Activated CD4-positive, alpha-beta T cell treated with anti-CD3 and anti-CD28 coated beads, Interleukin-2, amount 10 ng/mL, durations not matched to agents 7 days and 5 days (primary cell): ENCODE results near the gene CHRM5. TPM values are rescaled to one million over a fixed set of nuclear protein-coding genes. Genes with fewer than 3 reads are reported as not detected.
"Not testable (repeated sequence)": the region's sequence is repeated elsewhere in the genome, so short reads cannot be mapped to it uniquely, and the experiment has no call there.

Experiments used
- CTCF ChIA-PET: fragments of 350-600 bp; sonication (Branson Sonifier 250); formaldehyde crosslinking; loops from one replicate; lab custom pipeline; 2021; ENCODE audit warnings: antibody characterized with exemption; lab: Charles Lee
- POLR2A ChIA-PET: fragments of 350-600 bp; sonication (Branson Sonifier 250); formaldehyde crosslinking; loops from one replicate; lab custom pipeline; 2021; ENCODE audit warnings: antibody characterized with exemption; lab: Charles Lee
- DNase-seq: peaks from one replicate; pipeline ENCODE4 v3.0.0-alpha.2; 2020
- H3K27ac Mint-ChIP-seq: one replicate; pipeline ENCODE4 v1.8.0; 2021; ENCODE audit warnings: mild to moderate bottlenecking, moderate library complexity, mixed read lengths
- H3K27me3 Mint-ChIP-seq: one replicate; pipeline ENCODE4 v1.8.0; 2021; ENCODE audit warnings: mixed read lengths
- H3K36me3 Mint-ChIP-seq: one replicate; pipeline ENCODE4 v1.8.0; 2021; ENCODE audit warnings: low read depth, mixed read lengths
- H3K4me1 Mint-ChIP-seq: one replicate; pipeline ENCODE4 v1.8.0; 2021; ENCODE audit warnings: mixed read lengths
- H3K4me3 Mint-ChIP-seq: one replicate; pipeline ENCODE4 v1.8.0; 2021; ENCODE audit warnings: mild to moderate bottlenecking, moderate library complexity, mixed read lengths
- H3K9me3 Mint-ChIP-seq: one replicate; pipeline ENCODE4 v1.8.0; 2021; ENCODE audit warnings: mixed read lengths
- total RNA-seq, 2 experiments: library from RNA; stranded (reverse); gene quantifications; one replicate each; pipeline ENCODE4 v1.2.3, GENCODE V29; 2021

CHRM5 gene
- total RNA-seq, 2 experiments from 2014 or later, result not detected

DNA sequence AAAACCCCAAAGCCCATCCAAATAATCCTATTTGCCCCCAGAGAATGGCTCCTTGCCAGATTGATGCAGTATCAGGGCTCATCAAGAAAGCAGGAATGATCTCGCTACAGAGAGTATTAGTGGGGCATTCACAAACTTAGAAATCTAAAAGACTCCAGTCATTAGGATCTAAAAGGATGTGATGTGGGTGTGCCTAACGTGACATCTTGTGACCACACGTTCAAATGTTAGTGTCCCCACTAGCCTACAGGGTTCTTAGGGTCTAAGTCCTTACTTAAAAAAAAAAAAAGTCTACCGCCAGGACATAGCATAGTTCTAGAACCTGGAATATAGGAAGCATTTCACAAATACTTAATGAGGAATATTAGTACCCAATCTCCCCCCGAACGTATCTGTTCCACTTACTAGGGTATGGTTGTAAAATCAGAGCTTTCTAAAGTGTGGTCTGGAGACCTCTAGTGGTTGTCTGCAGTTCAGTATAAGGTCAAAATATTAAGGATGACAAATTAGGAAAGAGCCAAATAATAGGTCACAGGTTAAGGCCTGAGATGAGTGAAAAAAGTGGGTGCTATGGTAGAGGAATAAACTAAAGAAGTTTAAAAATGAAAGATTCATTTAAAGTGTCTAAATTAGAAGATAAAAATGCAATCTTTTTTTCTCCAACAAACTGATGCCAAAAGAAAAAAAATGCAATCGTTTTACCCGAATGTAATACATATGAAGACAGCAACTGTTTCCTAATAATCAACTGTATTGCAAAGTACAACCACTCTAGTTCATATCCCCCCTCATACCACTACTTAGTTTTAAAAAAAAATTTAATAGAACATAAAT is 4.2 kb upstream of the CHRM5 start:
- Mint-ChIP-seq H3K36me3 (no peaks in the 10 kb centered on the region), H3K4me3 (no peak overlapping the region), H3K9me3 (no peaks in the 10 kb centered on the region), H3K27me3 (no peaks in the 10 kb centered on the region), H3K4me1 (no peaks in the 10 kb centered on the region), H3K27ac (no peak overlapping the region)
- ChIA-PET CTCF (interaction anchor here (0.6 to 0.8 kb wide), 2 partner anchors 9 to 480 kb away, joined by 3 to 4 read pairs; no protein-coding TSS in a partner anchor), POLR2A (no interaction called here)
- peak; percentile 6 for DNase-seq

DNA sequence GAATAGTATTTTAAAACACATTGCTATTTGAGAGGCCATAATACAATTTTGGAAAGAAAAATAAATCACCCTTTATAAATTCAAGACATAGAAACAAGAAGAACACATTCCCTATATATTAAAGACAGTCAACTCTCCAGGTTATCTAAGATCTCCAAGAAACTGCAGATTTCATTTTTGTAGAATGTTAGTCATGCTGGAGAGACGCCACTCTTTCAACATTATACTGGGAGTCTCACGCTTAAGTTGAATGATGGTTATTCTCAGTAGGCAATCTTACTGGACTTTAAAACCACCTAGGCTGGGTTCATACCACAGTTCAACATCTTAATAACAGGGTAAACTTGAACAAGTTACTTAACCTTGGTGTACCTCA is 3.6 kb upstream of the CHRM5 start:
- Mint-ChIP-seq H3K36me3 (no peaks in the 10 kb centered on the region), H3K27ac (no peak overlapping the region), H3K27me3 (no peaks in the 10 kb centered on the region), H3K4me1 (no peaks in the 10 kb centered on the region), H3K4me3 (no peak overlapping the region), H3K9me3 (no peaks in the 10 kb centered on the region)
- ChIA-PET POLR2A (no interaction called here), CTCF (interaction anchor here (0.6 kb wide), 1 partner anchor 479 kb away, joined by 3 read pairs; no protein-coding TSS in a partner anchor)
- DNase-seq, result no peak

DNA sequence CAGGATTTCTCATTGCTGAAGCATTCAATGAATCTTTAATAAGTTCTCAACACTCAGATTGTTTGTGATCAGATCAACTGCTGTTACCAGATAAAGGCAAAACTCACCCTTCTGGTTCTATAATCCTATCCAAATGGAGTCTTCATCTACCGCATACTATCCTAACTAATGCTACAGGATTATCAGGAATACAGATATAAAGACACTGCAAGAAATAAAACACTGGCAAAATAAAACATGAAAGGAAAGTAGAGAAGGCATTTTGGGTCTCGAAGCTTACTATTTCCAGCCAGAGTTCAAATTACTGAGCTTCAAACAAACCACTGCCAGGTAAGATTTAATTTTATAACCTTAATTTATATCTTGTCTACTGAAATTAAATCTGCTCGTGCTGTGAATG is 524 bp downstream of the CHRM5 start:
- H3K9me3 Mint-ChIP-seq, result no peaks in the 10 kb centered on the region
- ChIA-PET POLR2A (no interaction called here), CTCF (no interaction called here)
- no peak for DNase-seq
- no peak overlapping the region for H3K4me3 Mint-ChIP-seq
- no peak overlapping the region for H3K27ac Mint-ChIP-seq
- H3K36me3 Mint-ChIP-seq, result no peaks in the 10 kb centered on the region
- no peaks in the 10 kb centered on the region for H3K27me3 Mint-ChIP-seq
- H3K4me1 Mint-ChIP-seq, result no peaks in the 10 kb centered on the region

DNA sequence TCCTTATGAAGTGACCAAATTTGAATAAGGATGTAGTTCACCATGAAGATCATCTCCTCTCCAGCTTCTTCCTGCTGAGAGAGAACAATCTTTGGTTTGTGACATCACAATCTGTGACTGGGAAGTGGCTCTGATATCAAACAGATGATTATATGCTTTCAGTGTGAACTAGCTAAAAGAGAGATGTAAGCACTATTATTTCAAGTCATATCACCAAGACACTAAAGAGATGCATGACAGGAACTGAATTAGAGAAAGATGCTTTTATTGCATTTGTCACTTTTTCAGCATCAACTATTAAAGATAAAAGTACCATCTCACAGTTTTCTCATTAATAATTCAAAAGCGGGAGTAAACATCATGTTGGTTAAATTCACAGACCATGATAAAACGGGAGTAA is 3.5 kb downstream of the CHRM5 start:
- no peaks in the 10 kb centered on the region for H3K9me3 Mint-ChIP-seq

DNA sequence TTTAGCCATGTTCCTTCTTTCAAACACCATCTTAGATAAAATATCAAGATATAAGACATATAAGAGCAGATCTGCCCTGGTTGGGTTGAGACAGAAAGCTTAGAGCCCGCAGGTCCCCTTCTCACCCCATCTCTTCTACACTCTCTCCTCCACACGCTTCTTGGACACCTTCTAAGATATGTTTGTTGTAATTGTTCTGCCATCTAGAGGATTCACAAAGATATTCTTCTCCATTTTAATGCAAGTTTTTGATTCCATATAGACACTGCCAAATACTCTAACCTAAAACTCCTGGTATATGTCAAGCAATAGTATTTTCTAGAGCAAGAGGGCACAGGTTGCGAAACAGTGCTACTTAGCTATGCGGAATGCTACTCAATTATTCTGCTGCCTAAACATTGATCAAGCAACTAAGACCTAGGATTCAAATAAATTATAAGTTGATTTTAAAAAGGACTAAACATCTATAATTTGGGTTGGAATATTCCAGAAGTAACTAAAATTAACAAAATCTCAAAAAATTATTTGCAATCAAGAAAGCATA is 6.8 kb downstream of the CHRM5 start:
- no peaks in the 10 kb centered on the region for H3K4me1 Mint-ChIP-seq
- no peaks in the 10 kb centered on the region for H3K9me3 Mint-ChIP-seq
- no peak for DNase-seq
- H3K27me3 Mint-ChIP-seq, result no peaks in the 10 kb centered on the region
- no peak overlapping the region for H3K4me3 Mint-ChIP-seq
- no peaks in the 10 kb centered on the region for H3K36me3 Mint-ChIP-seq
- ChIA-PET CTCF (no interaction called here), POLR2A (no interaction called here)
- H3K27ac Mint-ChIP-seq, result no peak overlapping the region

More for the DNA sequence above, 3.5 kb downstream of the CHRM5 start:
- CTCF ChIA-PET, result no interaction called here
- no peaks in the 10 kb centered on the region for H3K27me3 Mint-ChIP-seq
- H3K4me3 Mint-ChIP-seq, result no peak overlapping the region
- POLR2A ChIA-PET, result no interaction called here
- no peak for DNase-seq
- H3K36me3 Mint-ChIP-seq, result no peaks in the 10 kb centered on the region
- no peaks in the 10 kb centered on the region for H3K4me1 Mint-ChIP-seq
- no peak overlapping the region for H3K27ac Mint-ChIP-seq

DNA sequence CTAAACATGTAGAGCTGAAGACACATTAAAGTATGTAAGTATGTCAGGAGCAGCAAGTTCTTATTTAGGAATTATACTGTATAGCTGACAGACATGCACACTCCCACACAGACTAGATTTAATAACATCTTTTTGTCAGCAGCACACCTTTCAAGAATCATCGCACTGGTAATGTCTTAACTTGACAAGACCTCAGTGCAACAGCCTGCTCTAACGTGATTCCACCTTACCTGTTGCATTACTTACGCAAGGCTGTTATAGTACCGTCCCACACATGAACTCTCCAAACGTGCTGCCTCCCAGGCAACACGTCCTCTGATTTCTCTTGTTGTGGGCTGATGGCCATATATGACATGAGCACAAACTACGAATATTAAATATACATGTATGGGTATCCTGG is 11.9 kb downstream of the CHRM5 start:
- ChIA-PET POLR2A (interaction anchor here (0.6 kb wide), 1 partner anchor 245 kb away, joined by 3 read pairs; no protein-coding TSS in a partner anchor), CTCF (no interaction called here)
- H3K27me3 Mint-ChIP-seq, result no peaks in the 10 kb centered on the region
- no peaks in the 10 kb centered on the region for H3K36me3 Mint-ChIP-seq
- H3K4me1 Mint-ChIP-seq, result no peaks in the 10 kb centered on the region
- DNase-seq, result no peak
- no peak overlapping the region for H3K27ac Mint-ChIP-seq
- H3K9me3 Mint-ChIP-seq, result no peaks in the 10 kb centered on the region
- no peak overlapping the region for H3K4me3 Mint-ChIP-seq

DNA sequence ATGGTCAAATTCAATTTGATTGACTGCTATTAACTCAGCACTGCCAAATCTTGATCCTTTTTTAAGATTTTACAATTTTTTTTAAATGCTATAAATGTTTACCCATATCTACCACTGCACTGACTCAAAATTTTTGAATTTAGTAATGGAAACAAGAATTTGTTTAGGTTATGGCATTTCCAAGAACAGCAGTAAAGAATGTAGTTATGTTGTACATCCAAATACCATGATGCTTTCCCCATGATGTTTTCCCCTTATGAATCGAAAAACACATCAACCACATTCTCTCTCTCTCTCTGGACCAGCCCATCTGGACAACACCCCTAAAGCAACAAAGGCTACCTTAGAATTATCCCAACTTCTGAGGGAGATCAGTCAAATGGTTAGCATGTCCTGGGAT is 14.2 kb downstream of the CHRM5 start:
- DNase-seq, result no peak
- Mint-ChIP-seq H3K36me3 (no peaks in the 10 kb centered on the region), H3K4me1 (no peaks in the 10 kb centered on the region), H3K27ac (no peak overlapping the region), H3K9me3 (no peaks in the 10 kb centered on the region), H3K27me3 (no peaks in the 10 kb centered on the region), H3K4me3 (no peak overlapping the region)
- ChIA-PET POLR2A (no interaction called here), CTCF (no interaction called here)

DNA sequence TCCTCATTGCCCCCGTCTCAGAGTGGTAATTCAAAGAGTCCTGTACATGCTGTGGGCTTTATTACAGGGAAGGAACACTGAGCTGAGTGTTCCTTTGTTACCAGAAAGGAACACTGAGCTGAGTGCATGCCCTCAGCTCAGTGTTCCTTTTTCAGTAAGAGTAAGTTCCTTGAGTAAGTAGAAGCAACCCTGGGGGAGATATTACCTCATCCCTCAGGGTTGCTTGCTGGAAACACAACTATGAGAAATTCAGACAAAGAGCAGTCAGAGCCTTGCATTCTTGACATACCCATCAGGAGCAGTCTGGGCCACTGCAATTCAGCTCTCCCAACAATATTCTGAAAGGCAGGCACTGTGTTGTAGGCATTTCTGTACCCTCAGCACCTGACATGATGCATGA is 17.0 kb downstream of the CHRM5 start:
- Mint-ChIP-seq H3K4me3 (no peak overlapping the region), H3K27ac (no peak overlapping the region), H3K4me1 (no peaks in the 10 kb centered on the region), H3K27me3 (no peaks in the 10 kb centered on the region), H3K9me3 (no peaks in the 10 kb centered on the region), H3K36me3 (no peaks in the 10 kb centered on the region)
- ChIA-PET POLR2A (no interaction called here), CTCF (no interaction called here)
- no peak for DNase-seq

DNA sequence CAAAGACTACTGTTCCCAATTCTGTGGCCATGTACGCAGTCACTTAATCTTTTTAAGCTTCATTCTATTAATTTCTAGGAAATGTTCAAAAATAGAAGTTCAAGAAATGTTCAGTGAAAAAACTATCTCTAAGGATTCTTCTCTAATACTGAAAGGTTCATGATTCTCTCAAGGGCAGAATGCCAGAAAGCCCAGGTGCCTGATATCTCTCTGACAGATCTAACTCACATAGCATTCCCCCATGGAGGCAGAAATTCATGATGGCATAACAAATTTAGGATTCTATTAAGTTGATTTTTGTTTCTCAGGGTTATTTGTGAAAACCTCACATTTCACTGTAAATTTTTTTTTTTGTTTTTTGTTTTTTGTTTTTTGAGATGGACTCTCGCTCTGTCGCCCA is 17.5 kb downstream of the CHRM5 start:
- ChIA-PET CTCF (no interaction called here), POLR2A (no interaction called here)
- Mint-ChIP-seq H3K4me3 (no peak overlapping the region), H3K36me3 (no peaks in the 10 kb centered on the region), H3K27ac (no peak overlapping the region), H3K4me1 (no peaks in the 10 kb centered on the region), H3K9me3 (no peaks in the 10 kb centered on the region), H3K27me3 (no peaks in the 10 kb centered on the region)
- no peak for DNase-seq

DNA sequence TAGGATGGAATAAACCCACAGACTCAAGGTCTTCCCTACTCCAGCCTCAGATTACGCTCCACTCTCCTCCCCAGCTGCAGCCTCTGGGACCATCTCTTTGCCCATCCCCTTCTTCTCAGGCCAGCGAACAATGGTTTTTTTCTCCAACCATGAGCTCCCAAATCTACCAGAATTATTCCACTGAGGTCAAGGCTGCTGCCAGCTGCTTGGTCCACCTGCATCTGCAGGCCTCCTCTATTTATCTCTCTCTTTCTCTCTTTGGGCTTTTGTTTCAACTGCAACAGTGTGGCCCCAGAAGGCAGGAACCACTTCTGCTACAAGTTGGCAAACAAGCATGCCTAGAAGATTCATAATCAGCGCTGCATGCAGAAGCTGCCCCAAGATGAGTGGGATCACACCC is 19.1 kb downstream of the CHRM5 start:
- Mint-ChIP-seq H3K4me1 (no peaks in the 10 kb centered on the region), H3K4me3 (no peak overlapping the region), H3K27ac (no peak overlapping the region), H3K27me3 (no peaks in the 10 kb centered on the region), H3K9me3 (no peaks in the 10 kb centered on the region), H3K36me3 (no peaks in the 10 kb centered on the region)
- POLR2A ChIA-PET, result no interaction called here
- CTCF ChIA-PET, result no interaction called here
- no peak for DNase-seq

DNA sequence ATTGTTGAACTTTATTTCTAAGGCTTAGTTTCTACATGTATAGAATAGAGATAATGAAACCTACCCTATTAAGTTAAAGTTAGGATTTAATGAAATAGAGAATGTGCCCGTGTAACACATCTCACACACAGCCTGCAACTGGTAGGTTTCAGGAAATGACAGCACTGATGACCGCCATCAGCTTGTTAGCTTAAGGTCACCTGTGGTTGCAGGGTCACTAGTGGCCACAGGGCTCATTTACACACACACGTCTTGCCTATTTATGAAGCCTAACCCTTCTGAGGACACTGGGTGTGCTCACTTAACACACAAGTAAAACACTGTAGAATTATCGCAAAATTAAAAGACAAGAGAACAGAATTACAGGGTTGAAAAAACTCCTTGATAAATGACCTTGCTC is 20.1 kb downstream of the CHRM5 start:
- DNase-seq, result no peak
- H3K27ac Mint-ChIP-seq, result no peak overlapping the region
- H3K27me3 Mint-ChIP-seq, result no peaks in the 10 kb centered on the region
- H3K9me3 Mint-ChIP-seq, result no peaks in the 10 kb centered on the region
- no peak overlapping the region for H3K4me3 Mint-ChIP-seq
- ChIA-PET CTCF (no interaction called here), POLR2A (no interaction called here)
- no peaks in the 10 kb centered on the region for H3K4me1 Mint-ChIP-seq
- no peaks in the 10 kb centered on the region for H3K36me3 Mint-ChIP-seq

DNA sequence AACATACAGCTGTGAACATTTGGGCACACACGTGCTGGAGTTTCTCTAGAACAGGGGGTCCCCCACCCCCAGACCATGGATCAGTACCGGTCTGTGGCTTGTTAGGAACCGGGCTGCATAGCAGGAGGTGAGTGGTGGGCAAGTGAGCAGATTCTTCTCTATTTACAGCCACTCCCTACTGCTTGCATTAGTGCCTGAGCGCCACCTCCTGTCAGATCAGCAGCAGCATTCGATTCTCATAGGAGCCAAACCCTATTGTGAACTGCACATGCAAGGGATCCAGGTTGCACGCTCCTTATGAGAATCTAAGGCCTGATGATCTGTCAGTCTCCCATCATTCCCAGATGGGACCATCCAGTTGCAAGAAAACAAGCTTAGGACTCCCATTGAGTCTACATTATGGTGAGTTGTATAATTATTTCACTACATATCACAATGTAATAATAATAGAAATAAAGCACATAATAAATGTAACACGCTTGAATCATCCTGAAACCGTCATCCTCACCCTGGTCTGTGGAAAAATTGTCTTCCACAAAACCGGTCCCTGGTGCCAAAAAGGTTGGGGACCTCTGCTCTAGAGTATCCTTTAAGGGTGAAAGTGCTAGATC is 25.8 kb downstream of the CHRM5 start:
- no peaks in the 10 kb centered on the region for H3K36me3 Mint-ChIP-seq
- ChIA-PET POLR2A (no interaction called here), CTCF (no interaction called here)
- H3K4me1 Mint-ChIP-seq, result no peaks in the 10 kb centered on the region
- DNase-seq, result peak; percentile 8
- H3K9me3 Mint-ChIP-seq, result no peaks in the 10 kb centered on the region
- no peak overlapping the region for H3K27ac Mint-ChIP-seq
- H3K4me3 Mint-ChIP-seq, result no peak overlapping the region
- H3K27me3 Mint-ChIP-seq, result no peaks in the 10 kb centered on the region

DNA sequence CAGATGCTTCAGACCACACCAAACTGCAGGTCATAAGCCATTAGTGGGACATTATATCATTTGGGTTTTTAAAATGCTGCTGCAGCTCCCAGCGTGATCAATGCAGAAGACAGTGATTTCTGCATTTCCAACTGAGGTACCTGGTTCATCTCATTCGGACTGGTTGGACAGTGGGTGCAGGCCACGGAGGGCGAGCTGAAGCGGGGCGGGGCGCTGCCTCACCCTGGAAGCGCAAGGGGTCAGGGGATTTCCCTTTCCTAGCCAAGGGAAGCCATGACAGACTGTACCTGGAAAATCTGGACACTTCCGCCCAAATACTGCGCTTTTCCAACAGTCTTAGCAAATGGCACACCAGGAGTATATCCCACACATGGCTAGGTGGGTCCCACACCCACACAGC is 27.4 kb downstream of the CHRM5 start:
- H3K4me3 Mint-ChIP-seq, DNase-seq: not testable (repeated sequence)

More for the DNA sequence above, 27.4 kb downstream of the CHRM5 start:
- H3K36me3 Mint-ChIP-seq, H3K27ac Mint-ChIP-seq, H3K9me3 Mint-ChIP-seq, H3K4me1 Mint-ChIP-seq, H3K27me3 Mint-ChIP-seq, CTCF ChIA-PET, POLR2A ChIA-PET: not testable (repeated sequence)
